ENCODE results near the gene RSBN1L.
"Not testable (repeated sequence)": the region's sequence is repeated elsewhere in the genome, so short reads cannot be mapped to it uniquely, and the experiment has no call there.

Gene RSBN1L

GRCh38 chr7:77778535-77778934 is 82.3 kb downstream of the RSBN1L start:
- DNase-seq, result no peak

- no peak for DNase-seq
These were observed 86.1 kb downstream of the RSBN1L start for GRCh38 chr7:77782383-77782782.

GRCh38 chr7:77783111-77783510 is 86.9 kb downstream of the RSBN1L start:
- DNase-seq, result no peak

GRCh38 chr7:77783545-77783944 is 87.3 kb downstream of the RSBN1L start:
- no peak for DNase-seq

GRCh38 chr7:77784426-77784825 is 88.2 kb downstream of the RSBN1L start:
- not testable (repeated sequence) for DNase-seq

GRCh38 chr7:77786018-77786417 is 89.8 kb downstream of the RSBN1L start:
- no peak for DNase-seq

GRCh38 chr7:77786741-77787140 is 90.5 kb downstream of the RSBN1L start:
- DNase-seq, result no peak

GRCh38 chr7:77788327-77788902 is 92.2 kb downstream of the RSBN1L start:
- DNase-seq, result no peak

GRCh38 chr7:77791336-77791735 is 95.1 kb downstream of the RSBN1L start:
- DNase-seq, result no peak

GRCh38 chr7:77791956-77792355 is 95.7 kb downstream of the RSBN1L start:
- DNase-seq, result no peak

- DNase-seq, result no peak
These were observed 97.7 kb downstream of the RSBN1L start for GRCh38 chr7:77794000-77794399.

GRCh38 chr7:77796109-77796508 is 99.8 kb downstream of the RSBN1L start:
- no peak for DNase-seq

- no peak for DNase-seq
These were observed 100.7 kb downstream of the RSBN1L start for GRCh38 chr7:77796960-77797359.

GRCh38 chr7:77797734-77798393 is 101.6 kb downstream of the RSBN1L start:
- no peak for DNase-seq

GRCh38 chr7:77798394-77799077 is 102.3 kb downstream of the RSBN1L start, which contains the start of the genes PHTF2 and TMEM60:
PHTF2 (plus strand) TSS chr7:77798773.
TMEM60 (minus strand) TSS chr7:77798434; CDS start chr7:77794373, 4,061 bp downstream.
- DNase-seq, result peak; percentile 100

- peak; percentile 79 for DNase-seq
These were observed 103.1 kb downstream of the RSBN1L start for GRCh38 chr7:77799078-77799964.

GRCh38 chr7:77800158-77800557 is 103.9 kb downstream of the RSBN1L start:
- DNase-seq, result no peak

GRCh38 chr7:77800730-77801129 is 104.5 kb downstream of the RSBN1L start:
- no peak for DNase-seq

GRCh38 chr7:77802557-77803405 is 106.5 kb downstream of the RSBN1L start:
- no peak for DNase-seq

- no peak for DNase-seq
These were observed 110.2 kb downstream of the RSBN1L start for GRCh38 chr7:77806425-77806824.

GRCh38 chr7:77808517-77808916 is 112.3 kb downstream of the RSBN1L start:
- no peak for DNase-seq
